Upper lobe of left lung (tissue), 4 donors: ENCODE data around the gene COL18A1.

Experiments
- EP300 ChIP-seq, 4 donors: sonication (generic); formaldehyde crosslinking; IDR thresholded peaks; one replicate each; pipeline ENCODE4 v1.5.1; 2017; ENCODE audit warnings: antibody characterized with exemption in 4 of 4, control low read depth in 2 of 4
- POLR2A ChIP-seq, 4 donors: fragments of 450-650 bp; IDR thresholded peaks; one replicate each; pipeline ENCODE4 v1.5.1; 2016 to 2017; ENCODE audit warnings: antibody characterized with exemption in 4 of 4, mild to moderate bottlenecking in 2 of 4
- POLR2AphosphoS5 ChIP-seq, 2 donors: sonication (generic); formaldehyde crosslinking; IDR thresholded peaks; one replicate each; pipeline ENCODE4 v1.5.1; 2017; ENCODE audit warnings: antibody characterized with exemption in 2 of 2
- TF ChIP-seq, protein P1 (sequence below), 6 experiments: fragments of 450-650 bp in 4 of 6; fragments of 200-600 bp in 2 of 6; sonication (generic) in 2 of 6; IDR thresholded peaks; one replicate each; pipeline ENCODE4 v1.5.1; 2016 to 2019; ENCODE audit warnings: antibody characterized with exemption in 6 of 6

DNA sequence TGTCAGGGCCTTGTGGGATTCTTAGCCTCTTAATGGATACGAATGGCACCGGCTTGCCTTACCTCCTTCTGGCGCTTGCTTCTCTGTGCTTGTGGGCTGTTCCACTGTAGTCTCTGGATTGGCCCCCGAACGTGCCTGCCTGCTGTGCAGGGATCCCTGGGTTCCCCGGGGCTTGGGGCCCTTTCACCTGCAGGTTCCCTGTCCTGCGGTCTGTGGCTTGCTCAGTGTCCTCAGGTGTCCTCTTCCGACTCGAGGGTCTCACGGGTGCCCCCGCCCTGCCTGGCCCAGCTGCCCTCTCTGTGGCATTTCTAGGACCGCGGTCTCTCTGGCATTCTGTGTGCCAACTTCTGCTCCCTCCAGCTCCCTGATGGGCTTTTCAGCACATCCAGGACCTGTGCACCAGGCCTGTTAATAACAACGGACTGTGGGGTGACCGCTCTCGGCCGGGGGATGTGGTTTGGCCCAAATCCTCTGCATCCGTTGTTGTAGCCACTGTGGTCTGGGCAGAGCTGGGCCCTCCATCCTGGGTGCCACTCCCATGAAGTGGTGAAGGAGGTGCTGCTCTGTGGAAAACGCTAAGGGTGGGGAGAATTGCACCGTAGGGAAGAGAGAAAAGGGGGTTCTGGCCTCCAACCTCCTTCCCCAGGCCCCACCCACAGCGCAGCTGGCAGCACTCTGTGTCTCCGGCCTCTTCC, 12.4 kb downstream of the COL18A1 start:
- TF ChIP-seq, protein P1, sequence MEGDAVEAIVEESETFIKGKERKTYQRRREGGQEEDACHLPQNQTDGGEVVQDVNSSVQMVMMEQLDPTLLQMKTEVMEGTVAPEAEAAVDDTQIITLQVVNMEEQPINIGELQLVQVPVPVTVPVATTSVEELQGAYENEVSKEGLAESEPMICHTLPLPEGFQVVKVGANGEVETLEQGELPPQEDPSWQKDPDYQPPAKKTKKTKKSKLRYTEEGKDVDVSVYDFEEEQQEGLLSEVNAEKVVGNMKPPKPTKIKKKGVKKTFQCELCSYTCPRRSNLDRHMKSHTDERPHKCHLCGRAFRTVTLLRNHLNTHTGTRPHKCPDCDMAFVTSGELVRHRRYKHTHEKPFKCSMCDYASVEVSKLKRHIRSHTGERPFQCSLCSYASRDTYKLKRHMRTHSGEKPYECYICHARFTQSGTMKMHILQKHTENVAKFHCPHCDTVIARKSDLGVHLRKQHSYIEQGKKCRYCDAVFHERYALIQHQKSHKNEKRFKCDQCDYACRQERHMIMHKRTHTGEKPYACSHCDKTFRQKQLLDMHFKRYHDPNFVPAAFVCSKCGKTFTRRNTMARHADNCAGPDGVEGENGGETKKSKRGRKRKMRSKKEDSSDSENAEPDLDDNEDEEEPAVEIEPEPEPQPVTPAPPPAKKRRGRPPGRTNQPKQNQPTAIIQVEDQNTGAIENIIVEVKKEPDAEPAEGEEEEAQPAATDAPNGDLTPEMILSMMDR (IDR thresholded peaks at IDR 0.05): no peak
- TF ChIP-seq POLR2AphosphoS5 (IDR thresholded peaks at IDR 0.05) (no peak), EP300 (IDR thresholded peaks at IDR 0.05) (no peak), POLR2A (IDR thresholded peaks at IDR 0.05) (no peak)
